Measurements from ENCODE around the gene PDE9A.

The PDE9A gene

GRCh38 chr21:42638266-42638863 is 15.1 kb upstream of the PDE9A start:
- no peak for DNase-seq
- in situ Hi-C loops (cut with MboI; ENCODE audit: low pct_unique_long_range_greater_than_20kb, low sequenced_read_pairs) = loop anchor here (25.0 kb wide), 1 partner anchor 124 kb away; no protein-coding TSS in a partner anchor

- in situ Hi-C loops (cut with MboI; ENCODE audit: low pct_unique_long_range_greater_than_20kb, low sequenced_read_pairs) = loop anchor here (25.0 kb wide), 1 partner anchor 123 kb away; no protein-coding TSS in a partner anchor
- no peak for DNase-seq
Measured at GRCh38 chr21:42639646-42640152, 13.7 kb upstream of the PDE9A start.

- in situ Hi-C loops (cut with MboI; ENCODE audit: low pct_unique_long_range_greater_than_20kb, low sequenced_read_pairs) = loop anchor here (25.0 kb wide), 1 partner anchor 122 kb away; no protein-coding TSS in a partner anchor
- DNase-seq = peak; percentile 11
Measured at GRCh38 chr21:42640486-42640885, 12.9 kb upstream of the PDE9A start.

- DNase-seq = no peak
- in situ Hi-C loops (cut with MboI; ENCODE audit: low pct_unique_long_range_greater_than_20kb, low sequenced_read_pairs) = loop anchor here (25.0 kb wide), 1 partner anchor 121 kb away; no protein-coding TSS in a partner anchor
Measured at GRCh38 chr21:42641311-42642218, 11.9 kb upstream of the PDE9A start.

GRCh38 chr21:42642219-42642745 is 11.1 kb upstream of the PDE9A start:
- in situ Hi-C loops (cut with MboI; ENCODE audit: low pct_unique_long_range_greater_than_20kb, low sequenced_read_pairs) = loop anchor here (25.0 kb wide), 1 partner anchor 120 kb away; no protein-coding TSS in a partner anchor
- DNase-seq = no peak

- no peak for DNase-seq
- in situ Hi-C loops (cut with MboI; ENCODE audit: low pct_unique_long_range_greater_than_20kb, low sequenced_read_pairs) = loop anchor here (25.0 kb wide), 1 partner anchor 118 kb away; no protein-coding TSS in a partner anchor
Measured at GRCh38 chr21:42644223-42645208, 8.9 kb upstream of the PDE9A start.

- in situ Hi-C loops (cut with MboI; ENCODE audit: low pct_unique_long_range_greater_than_20kb, low sequenced_read_pairs) = loop anchor here (25.0 kb wide), 1 partner anchor 117 kb away; no protein-coding TSS in a partner anchor
- DNase-seq = no peak
Measured at GRCh38 chr21:42645211-42646075, 8.0 kb upstream of the PDE9A start.

- DNase-seq = no peak
- in situ Hi-C loops (cut with MboI; ENCODE audit: low pct_unique_long_range_greater_than_20kb, low sequenced_read_pairs) = loop anchor here (25.0 kb wide), 1 partner anchor 116 kb away; no protein-coding TSS in a partner anchor
Measured at GRCh38 chr21:42646076-42646825, 7.2 kb upstream of the PDE9A start.

- DNase-seq = no peak
- in situ Hi-C loops (cut with MboI; ENCODE audit: low pct_unique_long_range_greater_than_20kb, low sequenced_read_pairs) = loop anchor here (25.0 kb wide), 1 partner anchor 115 kb away; no protein-coding TSS in a partner anchor
Measured at GRCh38 chr21:42646836-42647235, 6.6 kb upstream of the PDE9A start.

- no peak for DNase-seq
- in situ Hi-C loops (cut with MboI; ENCODE audit: low pct_unique_long_range_greater_than_20kb, low sequenced_read_pairs) = loop anchor here (25.0 kb wide), 1 partner anchor 114 kb away; no protein-coding TSS in a partner anchor
Measured at GRCh38 chr21:42648606-42649005, 4.8 kb upstream of the PDE9A start.

- in situ Hi-C loops (cut with MboI; ENCODE audit: low pct_unique_long_range_greater_than_20kb, low sequenced_read_pairs) = loop anchor here (25.0 kb wide), 2 partner anchors 87 to 113 kb away; no protein-coding TSS in a partner anchor
- no peak for DNase-seq
Measured at GRCh38 chr21:42649122-42650032, 4.0 kb upstream of the PDE9A start.

GRCh38 chr21:42650033-42650370 is 3.4 kb upstream of the PDE9A start:
- in situ Hi-C loops (cut with MboI; ENCODE audit: low pct_unique_long_range_greater_than_20kb, low sequenced_read_pairs) = loop anchor here (25.0 kb wide), 1 partner anchor 88 kb away; no protein-coding TSS in a partner anchor

GRCh38 chr21:42650441-42651421 is 2.7 kb upstream of the PDE9A start:
- in situ Hi-C loops (cut with MboI; ENCODE audit: low pct_unique_long_range_greater_than_20kb, low sequenced_read_pairs) = loop anchor here (25.0 kb wide), 1 partner anchor 88 kb away; no protein-coding TSS in a partner anchor

More at GRCh38 chr21:42650033-42650370, 3.4 kb upstream of the PDE9A start:
- no peak for DNase-seq

More at GRCh38 chr21:42650441-42651421, 2.7 kb upstream of the PDE9A start:
- DNase-seq = no peak

Measured in KBM-7 (cell line).